ENCODE results near the gene SOX8.

Gene SOX8

GRCh38 chr16:1033128-1033679 lies 51.6 kb downstream of the SOX8 start:
- DNase-seq (ENCODE audit: low spot score) = no peak
- in situ Hi-C loops (cut with MboI; ENCODE audit: low sequenced_read_pairs, unreplicated experiment) = no loop called here

GRCh38 chr16:1034230-1035065 lies 52.9 kb downstream of the SOX8 start:
- in situ Hi-C loops (cut with MboI; ENCODE audit: low sequenced_read_pairs, unreplicated experiment) = no loop called here
- DNase-seq (ENCODE audit: low spot score) = no peak

More at GRCh38 chr16:1033128-1033679, 51.6 kb downstream of the SOX8 start:
- TF ChIP-seq CTCF (IDR thresholded peaks at IDR 0.05; ENCODE audit: borderline replicate concordance, control extremely low read depth, extremely low read depth, insufficient read depth, missing control alignments) = no peak

GRCh38 chr16:1035066-1035415 lies 53.5 kb downstream of the SOX8 start:
- DNase-seq (ENCODE audit: low spot score) = no peak
- in situ Hi-C loops (cut with MboI; ENCODE audit: low sequenced_read_pairs, unreplicated experiment) = no loop called here
- no peak for TF ChIP-seq CTCF (IDR thresholded peaks at IDR 0.05; ENCODE audit: borderline replicate concordance, control extremely low read depth, extremely low read depth, insufficient read depth, missing control alignments)

More at GRCh38 chr16:1034230-1035065, 52.9 kb downstream of the SOX8 start:
- TF ChIP-seq CTCF (IDR thresholded peaks at IDR 0.05; ENCODE audit: borderline replicate concordance, control extremely low read depth, extremely low read depth, insufficient read depth, missing control alignments) = no peak

GRCh38 chr16:1036166-1036565 lies 54.6 kb downstream of the SOX8 start:
- no peak for TF ChIP-seq CTCF (IDR thresholded peaks at IDR 0.05; ENCODE audit: borderline replicate concordance, control extremely low read depth, extremely low read depth, insufficient read depth, missing control alignments)
- in situ Hi-C loops (cut with MboI; ENCODE audit: low sequenced_read_pairs, unreplicated experiment) = no loop called here
- DNase-seq (ENCODE audit: low spot score) = no peak

Measured in GM13976 (cell line).